Skin epidermis (tissue), 12 donors: ENCODE results near the gene NUDT14.
A peak's percentile ranks its signal among the peaks of the same experiment; 100 is the strongest.

Source experiments
- H3K27ac ChIP-seq, 21 experiments: fragments of 200-600 bp; sonication (generic) in 11 of 21; one replicate each; pipeline ENCODE4 v1.5.0; 2020; ENCODE audit warnings: mild to moderate bottlenecking in 3 of 21, inconsistent platforms in 2 of 21, moderate library complexity in 2 of 21
- H3K4me3 ChIP-seq, 7 experiments: fragments of 200-600 bp; sonication (generic) in 2 of 7; one replicate each; pipeline ENCODE4 v1.5.0; 2020; ENCODE audit warnings: inconsistent platforms in 2 of 7, mild to moderate bottlenecking in 2 of 7, moderate library complexity in 1 of 7

The NUDT14 gene

DNA sequence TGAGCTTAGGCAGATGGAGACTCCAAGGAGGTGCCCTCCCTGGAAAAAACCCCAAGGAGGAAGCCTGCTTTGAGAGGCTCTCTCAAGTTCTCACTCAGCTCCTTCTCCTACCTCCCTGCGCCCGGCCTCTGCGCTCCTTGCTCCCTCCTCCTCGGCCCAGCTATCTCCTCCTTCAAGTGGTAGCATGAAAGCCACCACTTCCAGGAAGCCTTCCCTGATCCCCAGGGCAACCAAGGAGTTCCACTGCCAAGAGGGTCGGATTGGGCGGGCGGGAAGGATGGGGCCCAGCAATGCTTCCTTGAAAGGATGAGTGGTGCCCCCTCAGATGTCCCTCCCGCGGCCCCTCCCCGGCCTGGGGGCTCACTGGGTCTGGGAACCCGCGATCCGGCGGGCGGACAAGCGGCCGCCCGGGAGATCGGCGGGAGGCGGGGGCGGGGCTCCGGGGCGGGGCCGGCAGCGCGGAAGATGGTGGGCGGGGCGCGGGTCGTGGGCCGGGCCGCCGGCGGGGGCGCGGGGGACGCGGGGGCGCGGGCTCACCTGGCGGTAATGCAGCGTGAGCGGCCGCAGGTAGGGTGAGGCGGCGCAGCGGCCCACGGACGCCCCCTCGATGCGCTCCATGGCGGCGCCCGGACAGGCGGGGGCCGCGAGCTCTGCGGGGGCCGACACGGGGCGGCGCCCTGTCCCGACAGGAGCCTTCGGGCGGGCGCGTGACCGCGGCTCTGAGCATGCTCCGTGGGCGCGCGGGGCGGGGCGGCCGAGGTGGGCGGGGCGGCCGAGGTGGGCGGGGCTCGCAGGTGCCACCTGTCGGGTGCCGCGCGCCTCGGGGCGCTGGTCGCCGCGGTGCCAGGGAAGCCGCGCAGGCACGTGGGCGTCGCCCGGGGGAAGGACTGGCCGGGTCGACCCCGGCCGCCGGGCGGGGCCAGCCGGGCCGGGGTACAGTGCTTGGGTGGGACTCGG lies at the start of gene NUDT14:
NUDT14 (minus strand) TSS at position 721 of the 957 bp plus-strand sequence; CDS start at position 618, 103 bp downstream.
- peak within 1 kb of the TSS; percentile 37 to 58 (median 45) for H3K4me3 ChIP-seq

DNA sequence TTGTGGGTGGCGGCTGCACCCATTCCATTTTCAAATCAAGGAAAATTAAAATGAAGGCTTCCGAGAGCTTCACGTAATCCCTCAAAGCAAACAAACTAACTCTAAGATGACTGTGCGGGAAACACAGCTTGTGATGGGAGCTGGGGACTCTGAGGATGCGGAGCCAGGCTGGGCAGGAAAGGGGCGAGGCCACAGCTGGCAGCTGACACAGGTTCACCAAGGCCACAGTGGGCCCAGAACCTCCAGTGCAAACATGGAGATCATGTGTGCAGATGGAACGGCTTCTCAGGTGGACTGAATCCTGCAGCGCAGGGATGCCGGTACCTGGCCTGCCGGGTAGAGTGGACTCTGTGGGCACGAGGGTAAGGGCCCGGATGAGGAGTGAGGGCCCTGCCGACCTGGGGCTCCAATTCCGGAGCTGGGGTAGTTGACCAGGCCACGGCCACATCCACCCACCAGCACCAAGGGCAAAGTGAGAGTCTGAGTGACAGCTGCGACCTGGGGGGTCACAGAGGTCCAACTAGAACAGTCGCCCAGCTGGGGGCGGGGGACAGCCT lies 48.1 kb upstream of the NUDT14 start:
- H3K27ac ChIP-seq = no peak overlapping the region
- H3K4me3 ChIP-seq = no peak overlapping the region

More for the DNA sequence above, at the start of gene NUDT14:
- H3K27ac ChIP-seq = peak within 1 kb of the TSS in 13 of 21 experiments; percentile 18 to 80 (median 55)

DNA sequence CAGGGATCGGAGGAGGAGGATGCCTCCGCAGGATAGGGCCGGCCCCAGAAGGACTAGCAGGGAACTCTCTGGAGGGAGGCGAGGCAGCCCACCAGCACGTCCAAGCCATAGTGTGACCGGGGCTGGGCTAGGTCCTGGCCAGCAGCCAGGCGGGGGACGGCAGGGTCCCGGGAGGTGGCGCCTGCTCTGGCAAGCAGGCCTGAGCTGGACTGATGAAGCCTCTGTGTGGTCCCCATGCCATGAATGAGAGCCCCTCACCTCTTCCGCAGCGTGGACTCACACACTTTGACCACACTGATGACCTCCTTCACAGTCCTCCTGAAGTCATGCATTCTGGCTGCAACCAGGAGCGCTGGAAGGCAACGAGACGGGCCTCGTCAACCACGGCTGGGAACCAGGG lies 47.5 kb upstream of the NUDT14 start:
- H3K4me3 ChIP-seq = no peak overlapping the region
- no peak overlapping the region for H3K27ac ChIP-seq

DNA sequence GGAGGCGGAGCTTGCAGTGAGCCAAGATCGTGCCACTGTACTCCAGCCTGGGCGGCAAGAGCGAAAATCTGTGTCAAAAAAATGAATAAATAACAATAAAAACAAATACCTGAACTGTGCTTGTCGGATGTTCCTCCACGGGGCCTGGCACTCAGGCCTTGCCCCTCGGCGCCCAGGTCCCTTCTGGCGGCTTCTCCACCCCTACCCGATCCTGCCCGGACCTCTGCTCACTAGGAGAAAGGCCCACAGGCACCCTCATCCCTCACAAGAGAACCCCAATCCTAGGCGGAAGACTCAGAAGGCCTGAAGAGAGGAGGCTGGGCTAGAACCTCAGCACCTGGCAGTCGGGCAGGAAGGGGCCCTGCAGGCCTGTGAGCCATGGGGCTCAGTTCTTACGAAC lies 46.2 kb upstream of the NUDT14 start:
- Histone ChIP-seq H3K4me3 (no peak overlapping the region), H3K27ac (no peak overlapping the region)

DNA sequence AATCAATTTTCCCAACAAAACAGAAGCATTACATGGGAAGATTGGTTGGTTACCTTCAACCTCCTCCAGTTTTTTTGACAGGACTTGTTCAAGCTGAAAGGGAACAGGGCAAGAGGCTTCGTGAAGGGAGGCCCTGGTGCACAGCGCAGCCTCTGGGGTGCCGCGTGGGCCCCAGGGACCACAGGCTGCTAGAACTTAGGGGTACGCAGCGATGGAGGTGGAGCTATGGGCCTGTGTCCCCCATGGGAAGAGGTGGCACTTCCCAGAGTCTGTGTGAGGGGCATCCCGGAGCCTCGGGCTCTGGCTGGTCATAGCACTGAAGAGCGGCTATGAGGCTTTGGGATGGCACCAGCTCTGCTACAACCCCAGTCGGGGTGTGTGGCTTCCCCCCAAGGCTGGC lies 45.1 kb upstream of the NUDT14 start:
- H3K4me3 ChIP-seq = no peak overlapping the region
- no peak overlapping the region for H3K27ac ChIP-seq

DNA sequence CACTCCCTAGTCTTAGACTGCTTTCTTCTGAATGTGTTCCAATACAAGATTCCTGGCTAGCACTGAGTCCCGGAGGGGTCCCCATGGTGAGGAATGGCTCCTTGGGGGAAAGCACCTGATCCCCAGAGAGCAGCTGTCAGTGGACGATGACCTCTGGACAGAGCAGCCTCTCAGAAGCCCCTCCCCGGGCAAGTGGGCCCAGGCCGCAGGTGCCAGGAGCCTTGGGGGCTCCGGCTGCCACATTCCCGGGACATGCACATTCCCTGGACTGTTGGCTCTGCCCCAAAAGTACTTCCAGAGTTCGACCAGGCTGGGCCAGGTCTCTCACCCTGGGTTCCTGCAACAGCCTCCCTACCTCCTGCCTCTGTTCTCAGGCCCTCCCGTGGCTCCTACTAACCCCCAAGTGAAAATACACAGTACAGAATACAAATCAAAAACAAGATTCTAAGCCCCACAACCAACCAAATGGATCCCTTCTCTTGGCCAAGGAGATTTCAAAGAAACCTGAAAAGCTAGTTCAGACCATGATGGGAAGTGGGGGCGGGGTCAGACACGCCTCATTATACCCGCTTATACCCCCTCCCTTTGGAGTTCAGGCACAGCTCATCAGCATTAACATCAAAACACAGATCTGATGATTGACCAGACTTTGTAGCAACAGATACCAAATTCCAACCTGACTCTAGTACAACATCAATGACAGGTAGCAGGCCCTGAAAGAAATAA lies 43.9 kb upstream of the NUDT14 start:
- Histone ChIP-seq H3K4me3 (no peak overlapping the region), H3K27ac (peak overlapping the region in 1 of 21 experiments; percentile 33)

DNA sequence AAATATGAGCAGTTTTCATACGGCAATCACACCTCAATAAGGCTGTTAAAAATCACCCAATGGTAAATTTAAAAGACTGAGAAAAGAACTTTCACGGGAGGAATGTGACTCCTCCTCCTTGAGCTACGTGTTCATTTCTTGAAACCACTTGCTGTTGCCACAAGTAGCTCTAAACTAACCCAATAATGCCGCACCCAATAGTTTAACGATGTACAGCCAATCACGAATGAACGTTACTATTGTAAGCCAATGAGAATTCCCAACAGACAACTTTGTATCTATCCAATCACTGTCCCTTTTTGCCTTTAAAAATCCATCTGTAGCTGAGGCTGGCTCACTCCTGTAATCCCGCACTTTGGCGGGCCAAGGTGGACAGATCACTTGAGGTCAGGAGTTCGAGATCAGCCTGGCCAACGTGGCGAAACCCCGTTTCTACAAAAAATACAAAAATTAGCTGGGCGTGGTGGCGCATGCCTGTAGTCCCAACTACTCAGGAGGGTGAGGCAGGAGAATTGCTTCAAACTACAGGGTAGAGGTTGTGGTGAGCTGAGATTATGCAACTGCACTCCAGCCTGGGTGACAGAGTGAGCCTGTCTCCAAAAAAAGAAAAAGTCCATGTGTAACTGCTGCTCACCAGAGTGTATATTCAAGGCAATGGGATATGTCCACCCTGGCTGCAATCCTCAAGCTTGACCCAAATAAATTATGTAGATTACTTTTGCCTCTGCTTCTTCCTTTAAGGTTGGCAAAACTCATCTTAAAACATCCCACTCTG lies 42.8 kb upstream of the NUDT14 start:
- H3K4me3 ChIP-seq = no peak overlapping the region
- H3K27ac ChIP-seq = no peak overlapping the region

DNA sequence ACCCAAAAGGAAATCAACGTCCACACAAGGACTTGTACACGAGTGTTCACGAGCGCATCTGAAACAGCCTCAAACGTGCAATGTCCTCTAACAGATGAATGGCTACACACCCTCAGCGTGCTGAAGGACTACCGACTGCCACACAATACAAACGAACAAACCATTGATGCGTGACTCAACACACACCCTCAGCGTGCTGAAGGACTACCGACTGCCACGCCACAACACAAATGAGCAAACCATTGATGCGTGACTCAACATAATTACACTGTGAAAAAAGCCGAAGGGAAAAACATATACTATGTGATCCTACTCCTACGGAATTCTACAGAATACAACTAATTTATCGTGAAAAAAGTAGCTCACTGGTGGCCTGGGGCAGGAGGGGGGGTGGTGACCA lies 42.1 kb upstream of the NUDT14 start:
- no peak overlapping the region for H3K27ac ChIP-seq
- no peak overlapping the region for H3K4me3 ChIP-seq

DNA sequence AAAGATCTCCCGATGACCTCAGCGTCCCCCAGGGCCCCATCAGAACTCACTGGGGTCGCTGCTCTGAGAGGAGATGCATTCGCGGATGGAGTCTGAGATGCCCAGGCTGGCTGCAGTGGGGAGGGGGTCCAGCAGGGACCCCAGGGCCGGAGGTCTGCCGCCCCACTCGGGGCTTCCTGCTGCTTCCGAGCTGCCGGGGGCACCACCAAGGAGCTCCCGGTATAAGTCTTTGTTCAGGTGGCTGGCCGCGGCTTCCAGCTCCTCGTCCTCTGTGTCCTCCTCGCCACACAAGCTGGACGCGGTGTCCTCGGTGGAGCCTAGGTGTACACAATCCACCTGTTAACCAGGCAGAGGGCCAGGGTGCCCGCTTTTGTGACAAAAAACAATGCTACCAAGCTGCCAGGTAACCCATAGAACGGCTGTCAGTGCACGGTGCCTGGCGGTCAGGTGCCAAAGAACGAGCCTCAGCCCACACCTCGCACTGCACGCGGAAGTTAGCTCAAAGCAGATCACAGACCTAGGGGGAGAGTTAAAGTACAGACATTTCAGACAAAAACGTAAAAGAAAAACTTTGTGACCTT lies 40.6 kb upstream of the NUDT14 start:
- H3K27ac ChIP-seq = no peak overlapping the region
- H3K4me3 ChIP-seq = no peak overlapping the region

DNA sequence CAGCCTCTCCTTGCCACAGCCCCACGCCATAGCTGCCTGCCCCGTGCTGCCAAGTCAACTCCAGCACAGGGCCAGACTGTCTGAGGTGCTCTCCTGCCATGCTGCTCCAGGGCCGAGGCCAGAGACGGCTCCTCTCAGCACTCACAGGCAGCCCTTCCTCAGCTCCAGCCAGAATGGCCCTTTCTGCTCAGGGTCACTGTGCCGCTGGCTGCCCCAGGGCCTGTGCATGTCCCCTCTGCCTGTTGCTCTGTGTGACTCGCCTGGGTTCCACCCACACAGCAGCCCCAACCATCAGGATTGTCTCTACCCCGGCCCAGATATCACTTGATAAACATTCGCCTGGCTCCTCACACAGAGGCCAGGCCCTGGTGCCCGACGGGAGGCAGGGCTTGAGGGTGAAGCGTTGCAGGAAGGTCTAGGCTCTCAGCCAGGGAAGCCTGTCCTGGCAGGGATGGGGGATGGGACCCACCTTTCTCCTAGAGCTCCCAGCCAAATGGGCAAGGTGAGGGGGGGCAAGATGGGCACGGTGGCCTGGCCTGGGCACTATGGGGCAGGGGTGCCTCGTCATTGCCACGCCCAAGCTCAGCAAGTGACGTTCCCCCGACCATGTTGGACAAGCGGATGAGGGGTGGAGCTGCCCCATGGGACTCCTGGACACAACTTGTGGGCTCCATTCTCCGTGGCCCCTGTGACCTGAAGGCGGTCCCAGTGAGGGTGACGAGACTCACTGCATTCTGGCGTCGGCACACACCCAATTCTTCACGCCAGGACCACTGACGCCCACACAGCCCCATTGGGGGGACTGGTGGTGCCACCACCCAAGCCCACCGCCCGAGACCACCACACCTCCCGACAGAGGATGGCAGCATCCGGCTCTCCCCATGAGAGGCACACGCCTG lies 39.8 kb upstream of the NUDT14 start:
- Histone ChIP-seq H3K4me3 (no peak overlapping the region), H3K27ac (no peak overlapping the region)

DNA sequence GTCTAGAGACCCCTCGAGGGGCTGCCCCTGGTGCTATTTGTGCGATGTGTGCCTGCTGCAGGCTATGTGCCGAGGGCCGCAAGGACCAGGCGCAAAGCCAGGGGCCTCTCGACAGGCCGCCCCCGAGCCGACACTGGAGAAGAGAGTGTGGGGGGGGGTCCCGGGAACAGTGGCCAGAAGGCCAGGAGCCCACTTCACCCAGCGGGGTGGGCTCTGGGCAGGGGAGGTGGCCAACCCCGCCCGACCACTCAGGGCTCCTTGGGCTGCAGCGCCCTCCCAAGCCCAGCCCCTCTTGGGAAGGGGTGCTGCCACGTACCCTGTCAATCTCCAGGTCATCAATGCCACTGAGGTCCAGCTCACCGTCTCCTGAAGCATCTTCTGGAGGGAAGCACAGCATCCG lies 38.6 kb upstream of the NUDT14 start:
- no peak overlapping the region for H3K27ac ChIP-seq

DNA sequence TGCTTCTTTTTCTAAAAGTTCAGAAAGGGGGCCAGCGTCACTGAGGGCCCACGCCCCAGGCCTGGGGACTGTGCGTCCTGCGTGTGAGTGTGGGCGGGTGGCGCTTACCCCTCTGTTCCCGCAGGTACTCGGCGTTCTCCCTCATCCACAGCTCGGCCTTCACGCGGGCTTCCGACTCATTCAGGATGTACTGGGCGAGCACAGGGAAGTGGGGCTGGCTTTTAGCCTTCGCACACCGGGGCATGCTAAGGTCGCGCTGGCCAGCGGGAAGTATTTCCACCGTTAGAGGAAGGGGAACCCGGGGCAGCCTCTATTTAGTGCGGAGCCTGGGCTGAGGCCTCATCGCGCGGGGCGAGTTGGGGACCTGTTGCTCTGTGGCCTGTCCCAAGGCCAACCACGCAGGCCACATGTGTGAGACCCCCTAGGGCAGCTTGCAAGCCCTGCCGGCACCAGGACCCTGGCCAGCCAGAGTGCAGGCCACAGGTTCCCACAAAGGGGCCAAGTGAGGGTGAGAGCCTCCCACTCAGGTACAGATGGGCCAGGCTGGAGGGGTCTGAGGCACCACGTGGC lies 38.0 kb upstream of the NUDT14 start:
- no peak overlapping the region for H3K4me3 ChIP-seq
- H3K27ac ChIP-seq = no peak overlapping the region

More for the DNA sequence above, 38.6 kb upstream of the NUDT14 start:
- H3K4me3 ChIP-seq = no peak overlapping the region

DNA sequence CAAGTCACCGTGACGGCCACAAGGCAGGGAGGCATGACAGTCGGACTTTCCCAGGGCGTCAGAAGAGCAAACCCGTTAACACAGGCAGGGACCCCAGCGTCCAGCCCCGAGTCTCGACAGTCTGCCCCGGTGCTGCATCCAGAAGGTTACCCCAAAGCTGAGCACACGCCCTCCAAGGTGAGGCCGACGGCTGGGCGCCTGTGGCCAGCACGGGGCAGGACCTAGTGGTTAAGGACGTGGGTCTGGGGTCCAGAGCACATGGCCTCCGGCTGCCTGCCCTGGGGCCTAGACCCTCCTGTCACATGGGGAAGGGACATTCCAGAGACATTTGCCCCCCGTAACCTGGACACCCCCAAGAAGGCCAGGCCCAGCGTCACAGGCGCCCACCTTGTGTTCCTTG lies 37.5 kb upstream of the NUDT14 start:
- H3K27ac ChIP-seq = no peak overlapping the region
- no peak overlapping the region for H3K4me3 ChIP-seq

DNA sequence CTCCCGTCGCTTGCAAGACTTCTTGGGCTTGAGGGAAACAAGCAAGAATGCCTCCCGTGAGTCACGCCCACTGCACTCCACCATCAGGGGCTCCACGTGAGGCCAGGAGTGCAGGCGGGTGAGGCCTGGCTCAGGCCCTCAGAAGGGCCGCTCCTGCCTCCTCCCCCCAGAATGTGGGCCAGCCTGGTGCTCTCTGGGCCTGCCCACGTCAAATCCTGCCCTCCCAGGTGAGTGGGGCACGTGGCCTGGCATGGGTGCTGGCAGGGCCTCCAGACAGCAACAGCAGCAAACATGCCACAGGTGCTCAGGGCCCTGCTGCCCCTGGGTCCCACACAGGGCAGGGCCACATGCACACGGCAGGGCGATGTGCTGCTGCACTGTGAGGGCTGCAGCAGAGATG lies 36.7 kb upstream of the NUDT14 start:
- no peak overlapping the region for H3K4me3 ChIP-seq
- no peak overlapping the region for H3K27ac ChIP-seq

DNA sequence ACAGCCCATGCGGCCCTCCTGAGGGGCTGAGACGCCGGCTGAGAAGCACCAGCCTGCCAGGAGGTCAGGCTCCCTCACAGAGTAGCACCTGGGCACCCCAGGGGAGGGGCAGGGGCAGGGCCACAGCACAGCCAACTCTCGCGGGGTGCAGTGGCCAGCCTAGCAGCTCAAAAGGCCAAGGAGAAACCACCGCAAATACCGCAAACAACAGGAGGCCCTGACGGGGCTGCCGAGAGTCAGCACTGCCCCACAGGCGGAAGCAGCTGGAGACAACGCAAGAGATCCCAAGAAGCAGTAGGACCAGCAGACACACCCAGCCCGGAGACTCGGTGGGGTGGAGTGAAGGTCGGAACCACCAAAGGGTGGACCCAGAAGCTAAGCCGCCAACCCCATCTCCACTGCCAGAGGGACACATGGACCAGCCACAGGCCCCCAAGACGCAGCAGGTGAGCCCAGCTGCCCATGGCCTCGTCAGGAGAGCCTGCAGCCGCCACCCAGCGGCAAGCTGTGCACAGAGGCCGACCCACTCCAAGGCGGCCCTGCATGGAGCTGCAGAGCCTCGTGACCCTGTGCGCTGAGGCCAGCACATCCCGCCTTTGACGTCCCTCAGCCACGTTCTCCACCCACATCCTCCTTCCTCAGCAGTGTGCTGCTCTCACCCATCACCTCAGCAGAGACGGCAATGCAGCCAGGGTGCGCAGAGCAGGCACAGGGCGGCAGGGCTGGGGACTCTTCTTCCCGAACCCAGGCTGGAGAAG lies 35.6 kb upstream of the NUDT14 start:
- Histone ChIP-seq H3K27ac (no peak overlapping the region), H3K4me3 (no peak overlapping the region)

DNA sequence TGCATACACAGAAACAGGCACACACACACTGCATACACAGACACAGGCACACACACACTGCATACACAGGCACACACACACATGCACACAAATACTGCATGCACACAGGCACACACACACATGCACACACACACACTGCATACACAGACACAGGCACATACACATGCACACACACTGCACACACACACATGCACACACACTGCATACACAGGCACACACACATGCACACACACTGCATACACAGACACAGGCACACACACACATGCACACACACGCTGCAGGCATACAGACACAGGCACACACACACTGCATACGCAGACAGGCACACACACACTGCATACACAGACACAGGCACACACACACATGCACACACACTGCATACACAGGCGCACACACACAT lies 34.5 kb upstream of the NUDT14 start:
- no peak overlapping the region for H3K4me3 ChIP-seq
- H3K27ac ChIP-seq = no peak overlapping the region

DNA sequence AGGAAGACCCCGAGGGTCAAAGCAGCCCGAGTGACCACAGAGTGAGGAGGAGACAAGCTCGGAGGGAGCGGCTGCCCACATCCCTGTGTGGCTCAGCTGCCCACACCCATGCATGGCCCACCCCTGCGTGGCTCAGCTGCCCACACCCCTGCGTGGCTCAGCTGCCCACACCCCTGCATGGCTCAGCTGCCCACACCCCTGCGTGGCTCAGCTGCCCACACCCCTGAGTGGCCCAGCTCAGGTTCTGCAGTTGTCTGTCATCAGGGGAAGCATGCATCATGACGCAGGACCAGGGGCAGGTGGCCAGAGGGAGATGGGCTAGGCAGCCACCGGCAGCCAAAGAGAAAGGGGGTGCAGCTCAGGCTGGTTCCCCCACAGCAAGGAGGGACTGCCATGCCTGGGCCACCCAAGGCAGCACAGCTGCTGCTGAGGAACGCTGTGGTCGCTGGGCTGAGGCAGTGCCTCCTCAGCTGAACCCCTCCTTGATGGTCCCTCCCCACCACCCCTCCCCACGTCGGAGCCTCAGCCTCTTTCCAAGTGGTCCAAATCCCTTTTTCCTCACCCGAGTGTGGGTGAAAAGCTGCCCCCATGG lies 33.3 kb upstream of the NUDT14 start:
- no peak overlapping the region for H3K27ac ChIP-seq
- no peak overlapping the region for H3K4me3 ChIP-seq
